Epithelial cell of prostate (primary cell): ENCODE measurements around the gene OSBPL8.
"Not testable (repeated sequence)": the region's sequence is repeated elsewhere in the genome, so short reads cannot be mapped to it uniquely, and the experiment has no call there.

Source experiments
- DNase-seq: peaks from one replicate; pipeline ENCODE4 v3.0.0-alpha.2; 2011; ENCODE audit warnings: low read depth, low spot score
- H3K27ac ChIP-seq: fragments of 450-650 bp; 2 replicates; pipeline ENCODE4 v1.5.1; 2017; ENCODE audit warnings: mild to moderate bottlenecking

Gene OSBPL8

DNA sequence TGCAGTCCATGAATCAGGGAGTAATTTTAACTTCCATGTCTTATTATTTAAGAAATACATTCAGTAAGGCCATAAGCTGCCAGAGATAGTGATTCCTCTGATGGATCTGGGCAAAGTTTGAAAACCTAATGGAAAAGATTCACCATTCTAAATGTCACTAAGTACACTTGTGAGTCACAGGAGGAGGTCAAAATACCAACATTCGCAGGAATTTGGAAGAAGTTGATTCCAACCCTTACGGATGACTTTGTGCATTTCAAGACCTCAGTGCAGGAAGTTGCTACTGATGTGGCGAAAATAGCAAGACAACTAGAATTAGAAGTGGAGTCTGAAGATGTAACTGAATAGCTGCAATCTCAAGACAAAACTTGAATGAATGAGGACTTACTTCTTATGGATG lies 69.8 kb downstream of the OSBPL8 start:
- no peak for DNase-seq
- no peak overlapping the region for H3K27ac ChIP-seq

DNA sequence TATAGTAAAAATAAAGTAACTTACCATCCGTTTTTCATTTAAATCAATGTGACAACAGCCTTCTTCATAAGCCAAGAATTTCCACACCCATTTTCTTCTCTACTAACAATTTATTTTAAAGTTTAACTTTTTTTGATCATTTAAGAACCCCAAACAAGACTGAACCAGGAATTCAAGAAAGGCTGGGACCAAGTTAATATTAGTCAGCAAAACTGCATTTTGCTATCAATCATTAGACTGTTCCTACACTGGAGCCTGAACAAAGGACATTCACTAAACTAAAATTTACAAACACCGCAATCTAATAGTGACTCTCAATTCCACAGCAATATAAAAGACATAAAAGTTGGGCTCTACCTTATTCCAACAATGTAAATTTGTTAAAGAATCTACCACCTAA lies 73.6 kb downstream of the OSBPL8 start:
- H3K27ac ChIP-seq = no peak overlapping the region
- DNase-seq = no peak

DNA sequence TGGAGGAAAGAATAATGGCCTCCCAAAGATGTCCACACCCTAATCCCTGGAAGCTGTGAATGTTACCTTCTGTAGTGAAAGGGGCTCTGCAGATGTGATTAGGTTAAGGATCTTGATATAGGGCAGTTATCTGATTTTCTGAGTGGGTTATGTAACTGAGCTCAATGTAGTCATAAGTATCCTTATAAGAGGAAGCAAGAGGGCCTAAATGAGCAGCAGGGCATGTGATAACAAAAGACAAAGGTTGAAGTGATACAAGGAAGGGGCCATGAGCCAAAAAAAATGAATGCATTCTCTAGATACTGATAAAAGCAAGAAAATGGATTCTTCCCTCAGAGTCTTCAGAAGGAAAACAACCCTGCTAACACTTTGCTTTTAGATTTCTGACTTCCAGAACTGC lies 78.8 kb downstream of the OSBPL8 start:
- DNase-seq = no peak
- H3K27ac ChIP-seq = no peak overlapping the region

DNA sequence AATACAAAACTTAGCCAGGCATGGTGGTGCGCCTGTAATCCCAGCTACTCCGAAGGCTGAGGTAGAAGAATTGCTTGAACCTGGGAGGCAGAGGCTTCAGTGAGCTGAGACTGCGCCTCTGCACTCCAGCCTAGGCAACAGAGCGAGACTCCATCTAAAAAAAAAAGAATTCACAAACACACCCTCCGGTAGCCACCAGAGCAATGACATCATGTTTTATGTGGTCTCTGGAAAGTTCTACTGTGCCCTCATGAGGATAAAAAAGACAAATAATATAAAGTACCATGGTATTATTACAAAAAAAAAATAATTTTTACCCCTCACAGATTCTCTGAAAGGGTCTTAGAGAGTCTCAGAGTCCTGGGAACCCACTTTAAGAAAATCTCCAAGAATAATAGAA lies 81.5 kb downstream of the OSBPL8 start:
- DNase-seq = no peak

DNA sequence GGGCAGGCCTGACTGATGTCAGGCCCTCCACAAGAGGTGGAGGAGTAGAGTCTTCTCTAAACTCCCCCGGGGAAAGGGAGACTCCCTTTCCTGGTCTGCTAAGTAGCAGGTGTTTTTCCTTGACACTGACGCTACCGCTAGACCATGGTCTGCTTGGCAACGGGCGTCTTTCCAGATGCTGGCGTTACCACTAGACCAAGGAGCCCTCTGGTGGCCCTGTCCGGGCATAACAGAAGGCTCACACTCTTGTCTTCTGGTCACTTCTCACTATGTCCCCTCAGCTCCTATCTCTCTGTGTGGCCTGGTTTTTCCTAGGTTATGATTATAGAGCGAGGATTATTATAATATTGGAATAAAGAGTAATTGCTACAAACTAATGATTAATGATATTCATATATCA lies 86.7 kb downstream of the OSBPL8 start:
- DNase-seq, H3K27ac ChIP-seq: not testable (repeated sequence)

More for the DNA sequence above, 81.5 kb downstream of the OSBPL8 start:
- no peak overlapping the region for H3K27ac ChIP-seq

DNA sequence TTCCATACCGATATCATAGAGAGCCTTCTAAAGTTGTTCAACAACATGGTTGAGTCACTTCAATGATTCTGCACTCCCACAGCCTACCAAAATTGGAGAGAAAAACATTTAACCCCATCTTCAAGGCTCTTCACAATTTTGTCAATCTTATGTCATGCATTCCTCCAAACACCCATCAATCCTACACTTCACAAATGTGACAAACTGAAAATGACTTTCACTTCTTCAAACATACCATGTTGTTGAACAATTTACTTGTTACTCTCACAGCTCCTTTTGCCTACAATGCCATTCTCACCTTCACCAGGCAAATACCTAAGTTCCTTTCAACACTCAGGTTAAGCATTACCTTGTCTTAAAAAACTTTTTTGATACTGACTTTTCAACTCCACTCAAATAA lies 88.0 kb downstream of the OSBPL8 start:
- no peak overlapping the region for H3K27ac ChIP-seq
- DNase-seq = no peak

DNA sequence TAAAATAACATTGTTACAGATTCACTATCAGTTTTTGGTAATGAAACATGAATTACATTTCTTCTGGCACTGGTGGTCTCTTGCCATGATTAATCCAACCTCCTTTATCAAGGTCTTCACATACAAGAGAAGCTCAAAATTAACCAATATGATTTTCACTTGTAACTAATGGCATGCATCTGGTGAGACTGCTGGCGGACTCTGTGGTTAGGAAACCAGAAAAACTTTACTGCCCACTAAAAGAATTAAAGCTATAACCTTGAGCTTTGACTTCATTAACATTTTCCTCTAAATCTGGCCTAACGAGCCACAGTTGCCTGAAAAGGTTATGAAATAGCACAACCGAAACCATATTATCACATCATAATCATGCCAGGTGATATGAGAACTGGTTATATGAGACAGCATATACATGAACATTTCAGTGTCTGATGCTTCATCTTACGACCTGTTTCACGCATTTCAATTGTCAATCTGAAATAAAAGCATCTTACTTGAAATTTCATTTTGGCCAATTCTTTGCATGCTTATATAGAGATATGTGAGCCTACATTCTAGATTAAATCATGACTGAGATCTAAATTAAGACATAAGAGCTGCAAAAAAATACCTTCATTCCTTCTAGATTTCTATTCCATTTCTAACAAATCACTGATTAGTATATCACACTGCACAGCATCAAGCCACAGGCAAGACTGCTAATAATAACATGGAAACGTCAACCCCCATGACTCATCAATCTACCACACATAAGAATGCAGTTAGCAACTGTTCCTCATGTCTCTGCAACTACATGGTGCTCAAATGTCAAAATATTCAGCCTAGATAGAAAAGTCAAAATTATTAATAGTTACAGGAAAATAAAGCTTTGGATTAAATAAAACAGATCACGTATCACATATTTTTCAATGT lies 89.3 kb downstream of the OSBPL8 start:
- DNase-seq = peak; percentile 50
- H3K27ac ChIP-seq = no peak overlapping the region

DNA sequence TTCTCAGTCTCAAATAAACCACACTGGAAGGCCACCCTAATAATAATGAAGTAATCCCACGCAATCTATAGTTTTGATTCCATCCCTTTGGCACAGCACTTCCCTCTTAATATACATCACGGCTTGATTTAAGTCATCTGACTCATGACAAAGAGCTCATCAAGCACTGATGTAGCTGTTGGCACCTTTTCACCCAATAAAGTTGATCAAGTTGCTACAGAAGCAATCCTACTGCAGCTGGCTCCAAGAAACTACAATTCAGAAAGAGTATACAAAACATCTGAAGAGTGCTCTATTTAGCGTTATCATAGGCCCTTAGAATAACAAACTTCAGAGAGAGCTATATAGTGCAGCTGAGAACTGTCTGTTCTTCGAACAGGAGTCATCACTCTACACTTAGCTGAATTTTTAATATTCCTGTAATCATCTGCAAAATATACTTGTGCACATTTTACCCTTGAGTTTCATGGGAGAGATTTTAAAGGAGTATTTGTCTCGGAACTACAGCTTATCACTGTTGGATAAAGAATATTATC lies 94.9 kb downstream of the OSBPL8 start:
- no peak for DNase-seq
- H3K27ac ChIP-seq = no peak overlapping the region

DNA sequence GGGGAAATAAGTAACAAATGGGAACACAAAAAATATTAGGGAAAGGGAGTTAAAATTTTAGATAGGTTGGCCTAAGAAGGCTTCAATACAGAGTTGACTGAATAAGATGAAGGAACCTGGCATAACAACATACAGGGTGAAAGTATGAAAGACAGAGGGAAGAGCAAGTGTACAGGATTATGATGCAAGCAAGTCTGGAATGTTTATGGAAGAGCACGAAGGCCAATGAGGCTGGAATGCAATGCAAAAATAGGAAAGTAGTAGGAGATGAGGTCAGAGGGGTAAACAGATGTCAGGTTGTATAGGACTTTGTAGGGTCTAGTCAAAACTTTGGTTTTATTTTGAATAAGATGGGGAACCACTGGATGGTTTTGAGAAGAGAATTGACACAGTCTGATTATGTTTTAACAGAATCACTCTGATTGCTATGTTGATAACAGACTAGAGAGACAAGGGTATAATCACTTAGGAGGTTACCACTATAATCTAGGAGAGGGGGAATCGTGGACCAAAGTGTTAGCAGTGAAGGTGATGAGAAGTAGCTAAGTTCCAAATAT lies 96.8 kb downstream of the OSBPL8 start:
- DNase-seq = no peak
- H3K27ac ChIP-seq = no peak overlapping the region

DNA sequence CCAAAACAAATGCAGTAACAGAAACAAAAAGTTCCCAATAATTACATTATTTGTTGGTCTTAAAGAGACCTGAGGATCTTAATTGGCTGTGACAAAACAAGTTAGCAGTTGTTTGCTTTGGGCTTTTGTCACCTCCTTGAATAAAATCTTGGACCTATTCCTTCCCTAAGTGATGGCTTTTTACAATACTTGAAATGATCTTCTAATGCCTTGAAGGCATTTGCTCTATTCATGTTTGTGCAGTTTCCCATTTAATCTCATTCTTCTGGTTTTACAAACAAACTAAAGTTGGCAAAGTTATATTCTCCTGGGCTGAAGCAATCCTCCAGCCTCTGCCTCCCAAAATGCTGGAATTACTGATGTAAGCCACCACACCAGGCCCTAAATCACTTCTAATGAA lies 98.8 kb downstream of the OSBPL8 start:
- DNase-seq = no peak
- no peak overlapping the region for H3K27ac ChIP-seq

DNA sequence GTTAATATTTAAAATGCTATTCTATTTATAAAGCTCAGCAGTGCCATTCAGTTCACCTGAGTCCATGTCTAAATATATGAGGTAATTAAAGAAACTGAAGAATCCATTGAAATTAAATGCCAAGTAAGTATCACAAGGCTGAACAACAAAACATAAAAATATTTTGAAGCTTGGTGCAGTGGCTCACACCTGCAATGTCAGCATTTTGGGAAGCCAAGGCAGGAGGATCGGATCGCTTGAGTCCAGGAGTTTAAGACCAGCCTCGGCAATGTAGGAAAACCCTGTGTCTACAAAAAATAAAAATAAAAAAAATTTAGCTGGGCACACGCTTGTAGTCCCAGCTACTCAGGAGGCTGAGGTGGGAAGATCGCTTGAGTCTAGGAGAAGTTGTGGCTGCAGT lies 101.8 kb downstream of the OSBPL8 start:
- no peak for DNase-seq
- H3K27ac ChIP-seq = peak overlapping the region; percentile 71

DNA sequence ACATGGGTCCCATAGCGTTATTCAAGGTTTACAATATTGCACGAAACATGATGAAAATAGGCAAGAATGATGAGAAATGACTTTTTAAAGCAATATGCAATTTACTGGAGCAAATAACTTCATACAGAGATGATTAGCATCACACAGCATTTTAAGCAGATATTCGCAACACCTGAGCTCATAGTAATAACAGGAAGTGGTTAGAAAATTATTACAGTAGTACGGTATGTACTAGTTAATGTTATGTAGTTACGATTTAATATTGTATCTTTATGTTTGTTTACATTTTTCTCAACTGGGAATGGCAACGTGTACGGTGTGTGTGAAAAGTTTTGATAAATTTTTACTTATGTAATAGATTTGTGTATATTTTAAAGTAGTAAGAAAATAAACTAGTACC lies 102.6 kb downstream of the OSBPL8 start:
- peak overlapping the region; percentile 71 for H3K27ac ChIP-seq
- no peak for DNase-seq

DNA sequence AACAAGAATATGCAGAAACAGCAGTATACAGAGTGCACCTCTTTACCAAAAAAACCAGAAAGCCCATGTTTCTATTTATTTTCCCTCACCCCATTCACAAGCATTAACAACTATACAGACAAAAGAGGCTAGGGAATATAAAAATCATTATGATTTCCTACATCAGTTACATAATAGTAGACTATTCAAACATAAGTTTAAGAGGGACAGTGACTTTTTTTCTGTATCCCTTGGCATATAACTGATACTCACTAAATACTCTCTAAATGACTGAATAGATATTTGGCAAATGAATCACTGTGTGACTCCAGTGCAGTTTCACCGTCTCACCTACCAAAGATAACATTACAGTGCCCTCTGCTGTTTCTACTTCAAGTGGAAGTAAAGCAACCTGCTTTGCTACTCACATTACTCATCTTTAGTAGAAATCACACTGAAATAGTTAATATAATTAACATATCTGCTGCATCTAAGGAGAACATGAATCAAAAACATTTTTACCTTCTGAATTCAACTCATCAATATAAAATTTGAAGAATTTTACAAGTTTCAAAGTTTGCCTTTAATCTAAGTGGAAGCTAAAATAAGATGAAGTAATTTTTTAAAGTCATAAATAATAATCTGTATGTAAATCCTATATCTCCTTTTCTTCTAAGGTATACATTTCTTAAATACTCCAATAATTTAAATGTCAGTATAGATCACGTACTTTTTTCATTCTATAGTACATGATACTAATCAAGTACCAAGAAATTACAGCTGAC lies 103.8 kb downstream of the OSBPL8 start:
- DNase-seq = peak; percentile 81
- H3K27ac ChIP-seq = peak overlapping the region; percentile 71

DNA sequence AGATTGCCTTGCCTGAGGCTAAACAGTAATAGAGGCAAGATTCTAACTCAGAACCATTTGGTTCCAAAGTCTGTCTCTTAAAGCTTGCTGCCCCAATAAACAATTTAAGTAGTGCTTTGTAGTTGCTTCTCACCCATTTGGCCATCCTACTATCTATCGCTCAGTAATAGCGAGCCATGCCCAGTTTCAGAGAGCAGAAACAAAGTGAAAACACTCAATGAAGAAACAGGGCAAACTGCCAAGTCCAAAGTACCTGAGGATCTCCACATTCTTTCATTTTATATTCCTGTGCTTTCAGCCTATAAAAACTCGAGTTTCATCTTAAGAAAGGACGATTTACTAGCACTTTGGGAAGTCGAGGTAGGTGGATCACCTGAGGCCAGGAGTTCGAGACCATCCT lies 108.0 kb downstream of the OSBPL8 start:
- peak overlapping the region; percentile 81 for H3K27ac ChIP-seq

DNA sequence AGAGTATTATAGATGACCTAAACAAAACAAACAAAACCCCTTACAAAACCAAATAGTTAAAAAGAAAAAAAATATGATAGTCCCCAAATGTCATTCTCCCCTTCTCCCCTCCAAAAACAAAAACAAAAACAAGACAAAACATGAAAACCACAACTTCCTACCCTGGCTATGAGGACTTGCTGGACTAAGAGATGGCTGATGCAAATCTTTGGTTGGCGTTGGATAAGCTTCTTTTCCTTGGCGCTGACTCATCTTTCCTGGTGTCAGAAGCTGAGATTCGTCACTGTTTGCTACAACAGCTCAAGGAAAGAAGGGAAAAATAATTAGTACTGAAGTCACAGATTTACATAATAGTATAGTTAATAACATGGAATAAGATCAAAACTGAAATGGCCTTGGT lies 108.9 kb downstream of the OSBPL8 start:
- peak overlapping the region; percentile 81 for H3K27ac ChIP-seq

More for the DNA sequence above, 108.0 kb downstream of the OSBPL8 start:
- no peak for DNase-seq

DNA sequence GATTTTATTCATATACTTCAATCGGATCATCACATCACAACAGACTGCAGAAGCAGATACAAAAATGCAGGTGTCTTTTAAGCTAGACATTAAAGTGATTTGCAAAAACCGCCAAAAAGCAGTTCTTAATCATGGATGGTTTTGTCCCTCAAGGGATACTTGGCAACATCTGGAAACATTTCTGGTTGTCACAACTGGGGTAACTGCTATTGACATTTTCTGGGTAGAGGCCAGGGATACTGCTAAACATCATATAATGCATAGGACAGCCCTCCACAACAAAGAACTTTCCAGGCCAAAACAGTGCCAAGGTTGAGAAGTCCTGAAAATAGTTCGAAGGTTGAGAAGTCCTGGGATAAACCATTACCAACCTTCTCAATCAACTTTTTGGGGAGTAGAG lies 109.6 kb downstream of the OSBPL8 start:
- peak overlapping the region; percentile 81 for H3K27ac ChIP-seq

More for the DNA sequence above, 108.9 kb downstream of the OSBPL8 start:
- peak; percentile 64 for DNase-seq

DNA sequence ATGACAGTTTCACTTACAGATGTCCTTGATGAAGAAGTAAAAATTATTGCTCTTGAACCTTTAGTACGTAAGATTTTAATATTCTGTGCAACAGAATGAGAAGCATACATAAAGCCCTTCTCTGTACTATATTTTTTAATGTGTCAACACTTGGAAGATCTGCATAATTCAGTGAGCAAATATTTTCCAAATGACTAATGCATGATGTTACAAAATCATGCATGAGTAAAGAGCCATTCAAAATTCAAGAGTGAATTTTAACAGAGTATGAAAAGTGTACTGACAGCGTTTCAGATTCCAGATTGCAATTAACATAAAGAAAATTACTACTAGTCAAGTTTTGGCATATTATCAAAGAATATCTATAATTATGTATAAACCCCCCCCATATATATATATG lies 110.0 kb downstream of the OSBPL8 start:
- peak overlapping the region; percentile 81 for H3K27ac ChIP-seq
- DNase-seq = no peak

More for the DNA sequence above, 109.6 kb downstream of the OSBPL8 start:
- no peak for DNase-seq

DNA sequence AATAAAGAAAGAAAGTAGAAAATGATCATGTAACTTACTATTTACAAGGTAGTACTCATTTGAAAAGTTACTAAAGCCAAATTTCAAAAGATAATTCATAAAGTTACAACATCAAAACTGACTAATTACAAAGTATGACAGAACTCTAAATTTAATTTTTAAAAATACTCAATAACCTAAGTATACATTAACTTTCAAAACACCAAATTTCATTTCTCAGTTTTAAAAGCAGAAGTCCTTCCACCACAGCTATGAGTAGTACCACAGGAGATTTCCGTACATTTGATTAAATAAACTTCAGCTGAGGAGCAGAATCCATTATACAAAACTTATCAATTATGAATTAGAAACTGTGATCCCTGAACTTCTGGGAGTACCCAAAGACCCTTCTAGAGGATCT lies 110.6 kb downstream of the OSBPL8 start:
- peak overlapping the region; percentile 81 for H3K27ac ChIP-seq
- no peak for DNase-seq

DNA sequence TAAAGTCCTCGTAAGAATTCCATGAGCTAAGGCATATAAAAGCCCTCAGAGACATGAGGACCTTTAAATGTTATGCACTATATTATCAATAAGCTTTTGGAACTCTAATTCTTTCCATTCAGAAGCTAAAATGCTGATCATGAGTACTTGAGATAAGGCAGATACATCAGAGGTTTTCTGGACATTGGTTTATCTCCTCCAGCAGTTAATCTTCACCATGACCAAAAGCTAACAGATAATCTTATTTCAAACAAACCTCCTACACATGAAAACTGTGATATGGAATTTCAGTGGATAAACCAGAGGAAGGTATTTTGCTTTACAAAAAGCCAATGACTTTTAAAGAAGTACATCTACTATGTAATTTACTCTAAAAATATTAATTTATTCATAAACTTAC lies 113.5 kb downstream of the OSBPL8 start:
- no peak for DNase-seq
- H3K27ac ChIP-seq = no peak overlapping the region

DNA sequence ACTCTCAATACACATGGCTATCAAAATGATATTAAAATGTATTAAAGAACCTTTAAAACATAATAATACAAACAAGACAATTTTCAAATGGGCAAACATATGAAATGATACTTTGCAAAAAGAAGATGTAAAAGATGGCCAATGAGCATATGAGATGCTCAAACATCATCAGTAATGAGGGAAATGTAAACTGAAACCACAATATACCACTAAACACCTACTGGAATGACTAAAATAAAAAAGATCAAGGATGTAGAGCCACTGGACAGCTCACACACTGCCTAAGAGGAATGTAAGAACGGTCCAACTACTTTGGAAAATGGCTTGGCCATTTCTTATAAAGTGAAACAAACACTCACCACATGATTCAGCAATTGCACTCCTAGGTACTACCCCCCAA lies 114.1 kb downstream of the OSBPL8 start:
- H3K27ac ChIP-seq = no peak overlapping the region
- DNase-seq = no peak
